HL-60 (cell line): ENCODE measurements around the gene NEAT1.

ENCODE experiments used
- CTCF ChIP-seq: IDR thresholded peaks from one replicate; pipeline ENCODE4 v1.5.1; 2011; ENCODE audit warnings: low read length, control low read depth, inconsistent platforms; ENCODE audit not compliant: insufficient read depth
- GABPA ChIP-seq: IDR thresholded peaks from 2 replicates; pipeline ENCODE4 v1.6.1; 2012; ENCODE audit warnings: low read depth
- POLR2AphosphoS5 ChIP-seq: IDR thresholded peaks from 2 replicates; pipeline ENCODE4 v1.6.1; 2012; ENCODE audit warnings: low read depth

GRCh38 chr11:65491614-65492386 lies 69.2 kb downstream of the NEAT1 start:
- TF ChIP-seq CTCF (no peak), POLR2AphosphoS5 (peak; percentile 36; the same call in 1 of the 2 replicates), GABPA (no peak)
